BLaER1 treated with 17β-estradiol and CSF1 and Interleukin-3, amounts not matched to agents 10 nM and 100 nM (cell line): ENCODE data around the gene HIRA.

Experiments used
- H3K27ac ChIP-seq, 11 experiments: shearing (Covaris generic); formaldehyde crosslinking; 2 replicates each; pipeline ENCODE4 v1.8.1; 2022
- H3K27me3 ChIP-seq, 11 experiments: shearing (Covaris generic); formaldehyde crosslinking; 2 replicates each; pipeline ENCODE4 v1.8.1; 2022
- H3K36me3 ChIP-seq, 11 experiments: shearing (Covaris generic); formaldehyde crosslinking; 2 replicates each; pipeline ENCODE4 v1.8.1; 2022
- H3K4me1 ChIP-seq, 10 experiments: shearing (Covaris generic); formaldehyde crosslinking; 2 replicates each; pipeline ENCODE4 v1.8.1; 2022
- H3K4me2 ChIP-seq, 11 experiments: shearing (Covaris generic); formaldehyde crosslinking; 2 replicates each; pipeline ENCODE4 v1.8.1; 2022
- H3K4me3 ChIP-seq, 10 experiments: shearing (Covaris generic); formaldehyde crosslinking; 2 replicates each; pipeline ENCODE4 v1.8.1; 2022
- H3K9ac ChIP-seq, 11 experiments: shearing (Covaris generic); formaldehyde crosslinking; 2 replicates each; pipeline ENCODE4 v1.8.1; 2022
- H3K9me3 ChIP-seq, 11 experiments: shearing (Covaris generic); formaldehyde crosslinking; replicated peaks in 1 of 11; 2 replicates each; pipeline ENCODE4 v1.8.1; 2022
- H4K20me1 ChIP-seq, 11 experiments: shearing (Covaris generic); formaldehyde crosslinking; 2 replicates each; pipeline ENCODE4 v1.8.1; 2022
- Cebpa-rat ChIP-seq, 11 experiments: shearing (Covaris generic); IDR thresholded peaks; 2 replicates each; pipeline ENCODE4 v1.8.1; 2022

The HIRA gene

DNA sequence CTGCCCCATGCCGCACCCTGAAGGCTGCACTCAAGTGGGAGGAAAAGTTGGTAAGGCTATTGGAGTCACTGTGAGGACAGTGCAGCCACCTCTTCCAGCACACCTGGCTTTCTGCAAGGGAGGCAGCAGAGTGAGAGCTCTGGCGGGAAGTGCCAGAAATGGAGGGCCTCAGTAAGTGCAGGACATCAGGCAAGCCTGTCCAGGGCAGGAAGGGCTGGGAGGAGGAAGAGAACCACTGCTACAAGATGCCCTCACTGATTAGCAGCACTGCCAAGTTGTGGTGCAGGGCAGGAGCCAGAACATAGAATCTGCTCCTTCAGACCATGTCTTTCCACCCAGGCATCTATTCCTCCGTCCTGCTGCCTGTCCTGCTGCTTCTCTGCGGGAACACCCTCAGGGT is 78.8 kb downstream of the HIRA start:
- no peak for TF ChIP-seq Cebpa-rat (IDR thresholded peaks at IDR 0.05)

GRCh38 chr22:19352217-19352616 is 79.3 kb downstream of the HIRA start:
- peaks cover 0 to 48% (median 1%) of the 10 kb centered on the region in 11 experiments; a peak in 7 of 22 replicates for H4K20me1 ChIP-seq
- H3K4me3 ChIP-seq, result no peak overlapping the region
- H3K36me3 ChIP-seq, result peaks cover 97 to 100% (median 99%) of the 10 kb centered on the region in 11 experiments
- H3K9ac ChIP-seq, result no peak overlapping the region
- no peak overlapping the region for H3K4me2 ChIP-seq
- no peaks in the 10 kb centered on the region for H3K27me3 ChIP-seq
- no peaks in the 10 kb centered on the region for H3K9me3 ChIP-seq
- TF ChIP-seq Cebpa-rat (IDR thresholded peaks at IDR 0.05), result no peak
- no peaks in the 10 kb centered on the region for H3K4me1 ChIP-seq
- H3K27ac ChIP-seq, result no peak overlapping the region

More for the DNA sequence above, 78.8 kb downstream of the HIRA start:
- Histone ChIP-seq H3K4me2 (no peak overlapping the region), H3K27me3 (no peaks in the 10 kb centered on the region), H4K20me1 (peaks cover 0 to 52% (median 5%) of the 10 kb centered on the region in 11 experiments; a peak in 7 of 22 replicates), H3K27ac (no peak overlapping the region), H3K9ac (no peak overlapping the region), H3K9me3 (no peaks in the 10 kb centered on the region), H3K4me1 (no peaks in the 10 kb centered on the region), H3K4me3 (no peak overlapping the region), H3K36me3 (peaks cover 98 to 100% (median 100%) of the 10 kb centered on the region in 11 experiments)

DNA sequence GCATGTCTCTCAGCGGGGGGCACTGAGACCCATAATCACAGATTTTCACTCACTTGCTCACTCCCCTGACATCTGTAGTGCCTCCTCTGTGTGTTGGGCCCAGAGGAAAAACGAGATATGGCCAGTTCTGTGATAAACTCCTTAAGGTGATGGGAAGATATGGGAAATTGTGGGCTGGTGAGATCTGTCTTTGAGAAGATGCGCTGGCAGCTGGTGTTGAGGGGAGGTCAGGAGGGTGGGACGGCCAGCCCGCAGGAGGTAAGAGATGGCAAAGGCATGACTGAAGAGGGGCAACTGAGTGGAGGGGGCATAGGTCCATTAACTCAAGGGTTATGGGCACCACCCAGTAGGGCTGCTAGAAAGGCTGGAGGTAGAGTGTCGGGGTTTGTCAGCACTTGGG is 79.9 kb downstream of the HIRA start:
- Histone ChIP-seq H3K36me3 (peaks cover 97 to 100% (median 99%) of the 10 kb centered on the region in 11 experiments), H3K4me2 (no peak overlapping the region), H3K27ac (no peak overlapping the region), H3K9me3 (no peaks in the 10 kb centered on the region), H3K27me3 (no peaks in the 10 kb centered on the region), H3K4me3 (no peak overlapping the region), H4K20me1 (peaks cover 0 to 41% (median 1%) of the 10 kb centered on the region in 11 experiments; a peak in 8 of 22 replicates), H3K9ac (no peak overlapping the region), H3K4me1 (peaks cover 0 to 2% (median 0%) of the 10 kb centered on the region in 10 experiments; a peak in 1 of 20 replicates)
- TF ChIP-seq Cebpa-rat (IDR thresholded peaks at IDR 0.05), result no peak

DNA sequence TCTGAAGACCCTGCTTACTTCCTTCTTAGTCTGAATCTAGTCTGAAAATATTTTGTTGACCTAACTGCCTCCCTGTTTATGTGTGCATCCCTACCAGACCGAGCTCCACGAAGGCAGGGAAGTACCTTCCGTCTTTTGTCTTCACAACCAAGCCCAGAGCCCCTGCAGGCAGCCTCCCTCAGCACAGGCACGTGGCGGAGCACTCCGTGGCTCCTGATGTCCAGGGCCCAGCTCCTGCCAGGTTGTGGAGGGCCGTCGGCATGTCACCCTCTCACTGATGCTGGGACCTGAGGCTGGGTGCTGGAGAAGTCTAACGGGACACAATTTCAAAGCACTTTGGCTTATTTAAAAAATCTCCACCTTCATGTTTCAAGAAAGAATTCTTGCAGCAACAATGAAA is 80.6 kb downstream of the HIRA start:
- Histone ChIP-seq H3K9ac (no peak overlapping the region), H3K36me3 (peaks cover 97 to 100% (median 99%) of the 10 kb centered on the region in 11 experiments), H3K4me3 (no peak overlapping the region), H3K27me3 (no peaks in the 10 kb centered on the region), H3K4me2 (no peak overlapping the region), H3K27ac (no peak overlapping the region), H3K4me1 (peaks cover 0 to 8% (median 0%) of the 10 kb centered on the region in 10 experiments; a peak in 3 of 20 replicates), H3K9me3 (no peaks in the 10 kb centered on the region; a peak in 1 of 22 replicates), H4K20me1 (peaks cover 0 to 35% (median 4%) of the 10 kb centered on the region in 11 experiments; a peak in 8 of 22 replicates)
- no peak for TF ChIP-seq Cebpa-rat (IDR thresholded peaks at IDR 0.05)

GRCh38 chr22:19350476-19350859 is 81.1 kb downstream of the HIRA start:
- H4K20me1 ChIP-seq, result peaks cover 0 to 30% (median 4%) of the 10 kb centered on the region in 11 experiments; a peak in 6 of 22 replicates
- TF ChIP-seq Cebpa-rat (IDR thresholded peaks at IDR 0.05), result no peak
- no peak overlapping the region for H3K4me3 ChIP-seq
- no peak overlapping the region for H3K4me2 ChIP-seq
- no peaks in the 10 kb centered on the region for H3K27me3 ChIP-seq
- H3K9me3 ChIP-seq, result peaks cover 0 to 4% (median 0%) of the 10 kb centered on the region in 11 experiments; a peak in 5 of 22 replicates
- peaks cover 97 to 100% (median 99%) of the 10 kb centered on the region in 11 experiments for H3K36me3 ChIP-seq
- no peak overlapping the region for H3K27ac ChIP-seq
- no peak overlapping the region for H3K9ac ChIP-seq
- peaks cover 0 to 10% (median 0%) of the 10 kb centered on the region in 10 experiments; a peak in 3 of 20 replicates for H3K4me1 ChIP-seq

DNA sequence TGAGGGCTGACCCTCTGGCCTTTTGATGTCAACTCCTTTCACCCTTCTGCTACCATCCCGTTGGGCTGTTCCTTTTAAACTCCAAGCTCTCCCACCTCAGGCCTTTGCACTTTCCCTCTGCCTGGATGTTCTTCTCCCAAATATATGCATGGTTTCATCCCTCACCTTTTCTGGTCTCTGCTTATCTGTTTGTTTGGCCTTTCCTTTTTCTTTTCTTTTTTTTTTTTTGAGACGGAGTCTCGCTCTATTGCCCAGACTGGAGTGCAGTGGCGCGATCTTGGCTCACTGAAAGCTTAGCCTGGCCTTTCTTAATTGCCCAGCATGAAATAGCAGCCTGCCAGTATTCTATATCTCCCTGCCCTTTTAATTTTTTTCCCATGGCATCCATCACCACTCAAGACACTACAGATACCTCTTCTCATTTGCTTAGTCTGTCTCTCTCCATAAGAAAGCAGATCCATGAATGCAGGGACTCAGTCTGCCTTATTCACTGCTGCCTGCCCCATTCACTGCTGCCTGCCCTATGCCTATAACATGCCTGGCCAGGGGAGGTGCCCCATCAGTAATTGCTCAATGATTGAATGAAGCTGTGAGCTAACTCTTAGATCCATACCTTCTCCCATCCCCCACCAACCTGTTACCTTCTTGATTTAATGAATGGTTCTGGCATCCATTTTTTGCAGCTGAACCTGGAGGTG is 81.6 kb downstream of the HIRA start:
- H3K36me3 ChIP-seq, result peaks cover 97 to 100% (median 100%) of the 10 kb centered on the region in 11 experiments
- H3K9ac ChIP-seq, result no peak overlapping the region

DNA sequence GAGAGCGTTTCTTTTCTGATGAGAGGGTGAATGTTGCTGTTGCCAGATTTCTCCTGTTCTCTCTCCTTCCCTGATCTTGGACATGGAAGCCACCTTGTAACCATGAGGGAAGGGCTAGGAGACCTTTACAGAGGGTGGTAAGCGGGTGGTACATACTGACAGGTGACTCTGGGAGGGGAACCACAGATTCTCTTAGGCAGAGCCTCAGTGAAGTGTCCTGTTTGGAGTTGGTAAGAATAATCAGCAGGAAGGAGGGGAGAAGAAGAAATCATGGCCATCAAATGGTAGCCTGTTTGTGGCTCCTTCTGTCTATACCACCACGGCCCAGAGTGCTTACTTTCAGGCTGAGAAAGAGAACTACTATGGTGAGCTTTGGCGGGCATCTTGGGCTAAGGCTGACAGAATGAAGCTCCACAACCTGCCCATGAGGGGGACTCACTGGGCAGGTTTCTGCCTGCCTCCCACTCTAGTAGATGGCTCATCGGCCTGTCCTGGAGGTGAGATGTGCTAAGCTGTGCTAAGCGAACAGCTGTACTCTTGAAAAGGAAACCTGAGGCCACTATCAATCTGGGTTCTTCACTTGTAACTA is 84.8 kb downstream of the HIRA start:
- peaks cover 0 to 10% (median 0%) of the 10 kb centered on the region in 10 experiments; a peak in 3 of 20 replicates for H3K4me1 ChIP-seq
- H3K9ac ChIP-seq, result no peak overlapping the region
- TF ChIP-seq Cebpa-rat (IDR thresholded peaks at IDR 0.05), result no peak
- H3K4me2 ChIP-seq, result no peak overlapping the region
- no peaks in the 10 kb centered on the region for H3K27me3 ChIP-seq
- no peak overlapping the region for H3K27ac ChIP-seq
- H3K9me3 ChIP-seq, result peaks cover 0 to 29% (median 17%) of the 10 kb centered on the region in 11 experiments; a peak in 16 of 22 replicates
- peaks cover 95 to 100% (median 99%) of the 10 kb centered on the region in 11 experiments for H3K36me3 ChIP-seq
- H4K20me1 ChIP-seq, result peaks cover 0 to 5% (median 0%) of the 10 kb centered on the region in 11 experiments; a peak in 3 of 22 replicates
- H3K4me3 ChIP-seq, result no peak overlapping the region

More for the DNA sequence above, 81.6 kb downstream of the HIRA start:
- Histone ChIP-seq H3K27ac (no peak overlapping the region), H3K4me1 (peaks cover 0 to 10% (median 0%) of the 10 kb centered on the region in 10 experiments; a peak in 3 of 20 replicates), H3K4me3 (no peak overlapping the region), H3K9me3 (peaks cover 0 to 9% (median 0%) of the 10 kb centered on the region in 11 experiments; a peak in 5 of 22 replicates), H3K27me3 (no peaks in the 10 kb centered on the region), H3K4me2 (no peak overlapping the region), H4K20me1 (peaks cover 0 to 28% (median 0%) of the 10 kb centered on the region in 11 experiments; a peak in 5 of 22 replicates)
- TF ChIP-seq Cebpa-rat (IDR thresholded peaks at IDR 0.05), result no peak

DNA sequence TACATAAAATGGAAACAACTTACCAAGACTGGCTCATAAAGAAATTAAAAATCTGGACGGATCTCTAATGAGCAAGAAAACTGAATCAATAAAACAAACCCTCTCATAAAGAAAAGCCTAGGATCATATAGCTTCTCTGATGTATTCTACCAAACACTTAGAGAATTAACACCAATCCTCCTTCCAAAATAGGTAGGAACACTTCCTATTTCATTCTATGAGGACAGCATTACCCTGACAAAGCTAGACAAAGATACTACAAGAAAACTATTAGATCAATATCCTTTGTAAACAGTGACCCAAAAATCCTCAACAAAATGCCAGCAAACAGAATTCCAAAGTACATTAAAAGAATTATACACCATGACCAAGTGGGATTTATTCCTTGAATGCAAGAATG is 87.1 kb downstream of the HIRA start:
- no peak for TF ChIP-seq Cebpa-rat (IDR thresholded peaks at IDR 0.05)
- peaks cover 22 to 50% (median 41%) of the 10 kb centered on the region in 11 experiments for H3K9me3 ChIP-seq
- H3K9ac ChIP-seq, result no peak overlapping the region
- no peak overlapping the region; a peak in 1 of 22 replicates for H3K27ac ChIP-seq
- no peak overlapping the region for H3K4me2 ChIP-seq
- H4K20me1 ChIP-seq, result peaks cover 0 to 4% (median 0%) of the 10 kb centered on the region in 11 experiments; a peak in 2 of 22 replicates
- peaks cover 0 to 10% (median 0%) of the 10 kb centered on the region in 10 experiments; a peak in 3 of 20 replicates for H3K4me1 ChIP-seq
- H3K27me3 ChIP-seq, result no peaks in the 10 kb centered on the region
- peaks cover 95 to 100% (median 99%) of the 10 kb centered on the region in 11 experiments for H3K36me3 ChIP-seq
- H3K4me3 ChIP-seq, result no peak overlapping the region

- peaks cover 95 to 100% (median 100%) of the 10 kb centered on the region in 11 experiments for H3K36me3 ChIP-seq
- H4K20me1 ChIP-seq, result peaks cover 0 to 4% (median 0%) of the 10 kb centered on the region in 11 experiments; a peak in 2 of 22 replicates
These were observed 88.1 kb downstream of the HIRA start for GRCh38 chr22:19343470-19343869.

More at GRCh38 chr22:19343470-19343869, 88.1 kb downstream of the HIRA start:
- Histone ChIP-seq H3K9ac (no peak overlapping the region), H3K4me2 (no peak overlapping the region), H3K27ac (no peak overlapping the region), H3K9me3 (peaks cover 31 to 59% (median 50%) of the 10 kb centered on the region in 11 experiments), H3K27me3 (no peaks in the 10 kb centered on the region), H3K4me1 (peaks cover 0 to 10% (median 0%) of the 10 kb centered on the region in 10 experiments; a peak in 3 of 20 replicates), H3K4me3 (no peak overlapping the region)
- TF ChIP-seq Cebpa-rat (IDR thresholded peaks at IDR 0.05), result no peak
